GM12878 (cell line): ENCODE results near the gene RANGRF. TPM values are rescaled to one million over a fixed set of nuclear protein-coding genes. Genes with fewer than 3 reads are reported as not detected.

Source experiments
- CBX5 ChIP-seq: sonication (generic); IDR thresholded peaks from 2 replicates; pipeline ENCODE4 v1.6.1; 2016; ENCODE audit warnings: low read depth, moderate library complexity, mild to moderate bottlenecking, inconsistent platforms
- CEBPZ ChIP-seq: fragments of 150-350 bp; IDR thresholded peaks from 2 replicates; pipeline ENCODE4 v1.6.1; 2016; ENCODE audit warnings: low read depth, low read length
- EZH2 ChIP-seq: IDR thresholded peaks from 2 replicates; pipeline ENCODE4 v1.6.1; 2012; ENCODE audit warnings: low read depth, mild to moderate bottlenecking, control low read depth, inconsistent platforms, low read length, borderline replicate concordance; ENCODE audit not compliant: control insufficient read depth
- HCFC1 ChIP-seq: fragments of 150-350 bp; IDR thresholded peaks from 2 replicates; pipeline ENCODE4 v1.6.1; 2014; ENCODE audit warnings: low read length
- NFIC ChIP-seq: IDR thresholded peaks from 2 replicates; pipeline ENCODE4 v1.6.1; 2012; ENCODE audit warnings: low read depth, mild to moderate bottlenecking, inconsistent platforms, low read length, moderate library complexity
- NR2C1 ChIP-seq: fragments of 450-650 bp; IDR thresholded peaks from 2 replicates; pipeline ENCODE4 v1.6.1; 2017; ENCODE audit warnings: antibody characterized with exemption, mild to moderate bottlenecking, moderate library complexity
- POLR2AphosphoS2 ChIP-seq: IDR thresholded peaks from 2 replicates; pipeline ENCODE4 v1.6.1; 2011; ENCODE audit warnings: low read depth, mild to moderate bottlenecking, low read length, improper control_type of control experiment, moderate library complexity
- USF2 ChIP-seq: IDR thresholded peaks from 2 replicates; pipeline ENCODE4 v1.6.1; 2011; ENCODE audit warnings: low read depth, low read length, improper control_type of control experiment, borderline replicate concordance
- ZNF217 ChIP-seq: fragments of 450-650 bp; IDR thresholded peaks from 2 replicates; pipeline ENCODE4 v1.6.1; 2017; ENCODE audit warnings: antibody characterized with exemption, mild to moderate bottlenecking
- ZNF24 ChIP-seq: fragments of 450-650 bp; IDR thresholded peaks from 2 replicates; pipeline ENCODE4 v1.6.1; 2017; ENCODE audit warnings: antibody characterized with exemption, mild to moderate bottlenecking
- polyA plus RNA-seq, 11 experiments: library from polyadenylated mRNA; depleted of rRNA in 4 of 11; unstranded in 6 of 11; stranded (reverse) in 5 of 11; fragments of >200 nt; fragmentation: Nextera tagmentation in 4 of 11; fragmentation: Illumina TruSeq in 1 of 11; extraction: Ambion mirVana in 4 of 11; extraction: Trizol in 1 of 11; gene quantifications; 1 replicate in 1 of 11; 2 replicates in 10 of 11; pipeline versions ENCODE4 v1.2.1 to v1.2.3, GENCODE V29; 2011 to 2016; ENCODE audit warnings: inconsistent platforms in 2 of 11, missing spikeins in 2 of 11, low read depth in 1 of 11
- total RNA-seq, 4 experiments: library from RNA; depleted of rRNA in 3 of 4; stranded (reverse); fragments of >200 nt in 3 of 4; fragmentation: Illumina TruSeq in 1 of 4; extraction: Trizol in 1 of 4; gene quantifications; 2 replicates each; pipeline versions ENCODE4 v1.2.1 to v1.2.3, GENCODE V29; 2013 to 2021

Gene RANGRF
- total and polyA plus RNA-seq, 10 of the 15 experiments (the other 5 are each of a cell fraction or from before 2014, with no cell fraction given): 30.1 to 181 (median 61.4) TPM

GRCh38 chr17:8311131-8311790, 22.8 kb downstream of the RANGRF start (continued):
- no peak for TF ChIP-seq POLR2AphosphoS2
- TF ChIP-seq ZNF24: no peak
- TF ChIP-seq NFIC: no peak
- TF ChIP-seq NR2C1: no peak
- no peak for TF ChIP-seq CBX5
- TF ChIP-seq HCFC1: no peak
- no peak for TF ChIP-seq USF2
- no peak for TF ChIP-seq CEBPZ
- TF ChIP-seq EZH2: no peak
- no peak for TF ChIP-seq ZNF217
